Transverse colon (tissue), 4 donors: ENCODE data around the gene ZFAND6. TPM values are rescaled to one million over a fixed set of nuclear protein-coding genes. Genes with fewer than 3 reads are reported as not detected.

Experiments used
- DNase-seq: peaks from one replicate; pipeline ENCODE4 v3.0.0-alpha.2; 2019
- H3K27ac ChIP-seq, 4 donors: fragments of 200-600 bp; sonication (generic); 2 replicates each; pipeline ENCODE4 v1.5.1; 2016 to 2018; ENCODE audit warnings: inconsistent platforms in 4 of 4
- H3K27me3 ChIP-seq: fragments of 200-600 bp; sonication (generic); 2 replicates; pipeline ENCODE4 v1.5.1; 2017; ENCODE audit warnings: inconsistent platforms
- H3K36me3 ChIP-seq, 4 donors: fragments of 200-600 bp; sonication (generic); 2 replicates each; pipeline ENCODE4 v1.5.1; 2017 to 2019; ENCODE audit warnings: inconsistent platforms in 4 of 4
- H3K4me1 ChIP-seq, 4 donors: fragments of 200-600 bp; sonication (generic); 2 replicates each; pipeline ENCODE4 v1.5.1; 2017 to 2020; ENCODE audit warnings: inconsistent platforms in 4 of 4
- H3K4me3 ChIP-seq, 4 donors: fragments of 200-600 bp; sonication (generic); 1 replicate in 1 of 4; 2 replicates in 3 of 4; pipeline versions ENCODE4 v1.5.1 to v1.6.1; 2017 to 2019; ENCODE audit warnings: inconsistent platforms in 4 of 4
- H3K9me3 ChIP-seq, 2 donors: fragments of 200-600 bp; sonication (generic); 2 replicates each; pipeline ENCODE4 v1.5.1; 2017 to 2019; ENCODE audit warnings: inconsistent platforms in 2 of 2
- CTCF ChIP-seq, 5 experiments: fragments of 200-600 bp in 3 of 5; fragments of 450-650 bp in 2 of 5; sonication (generic) in 3 of 5; IDR thresholded peaks; 1 replicate in 2 of 5; 2 replicates in 3 of 5; pipeline ENCODE4 v1.5.1; 2016 to 2017; ENCODE audit warnings: antibody characterized with exemption in 5 of 5, inconsistent platforms in 3 of 5, mild to moderate bottlenecking in 2 of 5, moderate library complexity in 1 of 5
- EP300 ChIP-seq: sonication (generic); formaldehyde crosslinking; IDR thresholded peaks from one replicate; pipeline ENCODE4 v1.6.1; 2017; ENCODE audit warnings: antibody characterized with exemption, low read depth
- POLR2A ChIP-seq: fragments of 450-650 bp; IDR thresholded peaks from one replicate; pipeline ENCODE4 v1.6.1; 2016; ENCODE audit warnings: antibody characterized with exemption, mild to moderate bottlenecking, moderate library complexity
- POLR2AphosphoS5 ChIP-seq, 3 donors: sonication (generic); formaldehyde crosslinking; IDR thresholded peaks; one replicate each; pipeline ENCODE4 v1.6.1; 2016; ENCODE audit warnings: antibody characterized with exemption in 3 of 3
- WGBS, 2 donors: methylation state at CpG; one replicate each; pipeline ENCODE4 v1.1.5; 2018; ENCODE audit warnings: low coverage in 1 of 2; 5-methylcytosine and 5-hydroxymethylcytosine counted together
- in situ Hi-C, 4 donors: fragments of 200-750 bp; cut with MboI; loops; one replicate each; pipeline versions ENCODE4 v1.15.0 to v1.15.1; 2017; ENCODE audit warnings: low sequenced_read_pairs in 3 of 4, low pct_ligation_motif_present in 1 of 4, low pct_unique_long_range_greater_than_20kb in 1 of 4
- intact Hi-C: fragments of 100-400 bp; cut with DNase I; formaldehyde crosslinking; loops from one replicate; pipeline ENCODE4 v1.15.1; 2023; ENCODE audit warnings: low total_unique reads
- total RNA-seq, 4 donors: library from RNA; depleted of rRNA; stranded (reverse); fragments of >200 nt; gene quantifications; one replicate each; pipeline ENCODE4 v1.1.0, GENCODE V29; 2016

The ZFAND6 gene
- total RNA-seq, 4 donors from 2014 or later = 86.7 to 195 (median 117) TPM

- WGBS, 2 donors = 84% methylated on average over 7 of the region's 7 CpGs; no CpG with 5 or more reads in 1 of the 2 donors
- in situ Hi-C loops (no loop called here), intact Hi-C loops (no loop called here)
- H3K4me1 ChIP-seq = no peaks in the 10 kb centered on the region
- H3K36me3 ChIP-seq = no peaks in the 10 kb centered on the region
- no peak overlapping the region for H3K27ac ChIP-seq
- no peak for TF ChIP-seq POLR2AphosphoS5 (IDR thresholded peaks at IDR 0.05)
- no peak for TF ChIP-seq CTCF (IDR thresholded peaks at IDR 0.05)
- no peak for TF ChIP-seq EP300
- no peak for TF ChIP-seq POLR2A
- H3K27me3 ChIP-seq = no peaks in the 10 kb centered on the region
- H3K9me3 ChIP-seq = no peaks in the 10 kb centered on the region
- DNase-seq = no peak
- no peak overlapping the region for H3K4me3 ChIP-seq
These were observed 121.0 kb downstream of the ZFAND6 start for GRCh38 chr15:80180468-80180867.

GRCh38 chr15:80180986-80181385 lies 121.5 kb downstream of the ZFAND6 start:
- TF ChIP-seq POLR2A (no peak), POLR2AphosphoS5 (IDR thresholded peaks at IDR 0.05) (no peak)
- intact Hi-C loops = no loop called here

GRCh38 chr15:80182611-80183261 lies 123.3 kb downstream of the ZFAND6 start:
- Histone ChIP-seq H3K4me3 (no peak overlapping the region), H3K36me3 (no peaks in the 10 kb centered on the region), H3K9me3 (no peaks in the 10 kb centered on the region), H3K4me1 (no peaks in the 10 kb centered on the region), H3K27ac (no peak overlapping the region), H3K27me3 (no peaks in the 10 kb centered on the region)
- TF ChIP-seq POLR2A (no peak), CTCF (IDR thresholded peaks at IDR 0.05) (no peak), POLR2AphosphoS5 (IDR thresholded peaks at IDR 0.05) (no peak), EP300 (no peak)
- 73 to 75% methylated on average over 5 of the region's 5 CpGs for WGBS, 2 donors
- in situ Hi-C loops = no loop called here
- intact Hi-C loops = no loop called here
- no peak for DNase-seq

More at GRCh38 chr15:80180986-80181385, 121.5 kb downstream of the ZFAND6 start:
- Histone ChIP-seq H3K27ac (no peak overlapping the region), H3K36me3 (no peaks in the 10 kb centered on the region), H3K4me3 (no peak overlapping the region), H3K4me1 (no peaks in the 10 kb centered on the region), H3K27me3 (no peaks in the 10 kb centered on the region), H3K9me3 (no peaks in the 10 kb centered on the region)
- WGBS, 2 donors = 94% methylated on average over 10 of the region's 10 CpGs; no CpG with 5 or more reads in 1 of the 2 donors
- no peak for DNase-seq
- in situ Hi-C loops = no loop called here

- H3K9me3 ChIP-seq = no peaks in the 10 kb centered on the region
- no peaks in the 10 kb centered on the region for H3K27me3 ChIP-seq
- DNase-seq = no peak
- intact Hi-C loops = no loop called here
- H3K27ac ChIP-seq = no peak overlapping the region
- TF ChIP-seq EP300 = no peak
- TF ChIP-seq CTCF (IDR thresholded peaks at IDR 0.05) = no peak
- no peak for TF ChIP-seq POLR2A
- TF ChIP-seq POLR2AphosphoS5 (IDR thresholded peaks at IDR 0.05) = no peak
- in situ Hi-C loops = no loop called here
- no peaks in the 10 kb centered on the region for H3K36me3 ChIP-seq
- WGBS, 2 donors = 88 to 90% methylated on average over 8 to 10 of the region's 10 CpGs
- H3K4me1 ChIP-seq = no peaks in the 10 kb centered on the region
- no peak overlapping the region for H3K4me3 ChIP-seq
These were observed 123.8 kb downstream of the ZFAND6 start for GRCh38 chr15:80183306-80183705.

DNA sequence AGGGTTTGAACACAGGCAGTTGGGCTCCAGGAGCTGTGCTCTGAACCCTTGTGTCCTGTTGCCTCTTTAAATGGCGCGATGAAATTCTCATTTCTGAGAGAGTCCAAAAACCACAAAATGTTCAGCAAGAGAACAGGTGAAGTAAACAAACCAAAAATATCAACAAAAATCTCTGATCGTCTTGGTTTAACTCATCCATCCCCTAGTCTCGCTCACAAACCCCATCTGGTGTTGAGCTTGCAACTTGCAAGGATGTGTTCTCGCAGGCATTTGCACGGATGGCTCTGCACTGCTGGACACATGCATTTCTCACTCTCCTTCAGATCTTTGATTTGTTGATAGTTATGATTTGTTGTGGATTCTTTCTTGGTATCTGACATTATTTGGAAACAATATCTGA lies 124.4 kb downstream of the ZFAND6 start:
- no peak for TF ChIP-seq CTCF (IDR thresholded peaks at IDR 0.05)
- TF ChIP-seq POLR2A = no peak
- no peak for TF ChIP-seq EP300
- TF ChIP-seq POLR2AphosphoS5 (IDR thresholded peaks at IDR 0.05) = no peak
- no peak for DNase-seq
- H3K36me3 ChIP-seq = no peaks in the 10 kb centered on the region
- no peaks in the 10 kb centered on the region for H3K27me3 ChIP-seq
- in situ Hi-C loops (no loop called here), intact Hi-C loops (no loop called here)
- no peaks in the 10 kb centered on the region for H3K9me3 ChIP-seq
- H3K4me3 ChIP-seq = no peak overlapping the region
- 68 to 81% methylated on average over 3 to 6 of the region's 6 CpGs for WGBS, 2 donors
- H3K4me1 ChIP-seq = no peaks in the 10 kb centered on the region
- H3K27ac ChIP-seq = no peak overlapping the region
